Suprapubic skin (tissue), 3 donors: ENCODE results near the gene SEMA5A.

Experiments
- POLR2AphosphoS5 ChIP-seq, 3 donors: sonication (generic); formaldehyde crosslinking; IDR thresholded peaks; one replicate each; pipeline ENCODE4 v1.6.1; 2017; ENCODE audit warnings: antibody characterized with exemption in 3 of 3
- TF ChIP-seq, protein P1 (sequence below), 2 donors: fragments of 200-600 bp in 1 of 2; fragments of 450-650 bp in 1 of 2; sonication (generic) in 1 of 2; IDR thresholded peaks; one replicate each; pipeline ENCODE4 v1.5.1; 2016 to 2019; ENCODE audit warnings: antibody characterized with exemption in 2 of 2, mild to moderate bottlenecking in 1 of 2, moderate library complexity in 1 of 2

DNA sequence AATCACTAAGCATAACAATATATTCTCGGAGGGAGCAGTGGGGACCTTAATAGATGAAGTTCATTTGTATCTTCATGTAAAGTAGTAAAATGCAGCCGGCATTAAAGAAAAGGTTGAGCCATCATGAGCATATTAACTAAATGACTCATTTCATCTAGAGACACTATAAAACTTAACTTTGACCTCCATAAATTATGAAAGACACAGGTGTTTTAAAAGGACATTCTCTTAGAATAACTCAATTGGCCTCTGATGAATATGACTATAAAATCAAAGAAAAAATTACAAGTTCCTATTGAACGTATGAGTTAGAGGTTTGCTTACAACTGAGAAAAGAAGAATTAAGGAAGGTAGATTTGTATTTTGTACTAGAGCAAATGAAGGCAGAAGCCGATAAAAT, 220.3 kb downstream of the SEMA5A start:
- TF ChIP-seq, protein P1, sequence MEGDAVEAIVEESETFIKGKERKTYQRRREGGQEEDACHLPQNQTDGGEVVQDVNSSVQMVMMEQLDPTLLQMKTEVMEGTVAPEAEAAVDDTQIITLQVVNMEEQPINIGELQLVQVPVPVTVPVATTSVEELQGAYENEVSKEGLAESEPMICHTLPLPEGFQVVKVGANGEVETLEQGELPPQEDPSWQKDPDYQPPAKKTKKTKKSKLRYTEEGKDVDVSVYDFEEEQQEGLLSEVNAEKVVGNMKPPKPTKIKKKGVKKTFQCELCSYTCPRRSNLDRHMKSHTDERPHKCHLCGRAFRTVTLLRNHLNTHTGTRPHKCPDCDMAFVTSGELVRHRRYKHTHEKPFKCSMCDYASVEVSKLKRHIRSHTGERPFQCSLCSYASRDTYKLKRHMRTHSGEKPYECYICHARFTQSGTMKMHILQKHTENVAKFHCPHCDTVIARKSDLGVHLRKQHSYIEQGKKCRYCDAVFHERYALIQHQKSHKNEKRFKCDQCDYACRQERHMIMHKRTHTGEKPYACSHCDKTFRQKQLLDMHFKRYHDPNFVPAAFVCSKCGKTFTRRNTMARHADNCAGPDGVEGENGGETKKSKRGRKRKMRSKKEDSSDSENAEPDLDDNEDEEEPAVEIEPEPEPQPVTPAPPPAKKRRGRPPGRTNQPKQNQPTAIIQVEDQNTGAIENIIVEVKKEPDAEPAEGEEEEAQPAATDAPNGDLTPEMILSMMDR (IDR thresholded peaks at IDR 0.05) = no peak
- no peak for TF ChIP-seq POLR2AphosphoS5 (IDR thresholded peaks at IDR 0.05)
